ENCODE results near the gene PDX1.

PDX1 gene

DNA sequence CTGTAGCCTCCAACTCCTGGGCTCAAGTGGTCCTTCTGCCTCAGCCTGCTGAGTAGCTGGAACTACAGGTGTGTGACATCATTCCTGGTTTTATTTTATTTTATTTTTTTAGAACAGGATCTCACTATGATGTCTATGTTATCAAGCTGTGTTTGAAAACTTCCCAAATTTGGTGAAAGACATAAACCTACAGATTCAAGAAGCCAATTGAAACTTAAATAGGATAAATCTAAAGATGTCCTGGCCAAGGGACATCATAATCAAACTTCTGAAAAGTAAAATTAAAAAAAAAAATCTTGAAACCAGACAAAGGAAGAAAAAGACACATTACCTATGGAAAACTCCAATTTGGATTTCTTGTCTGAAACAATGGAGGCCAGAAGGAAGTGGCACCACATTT is 23.1 kb upstream of the PDX1 start:
- Histone ChIP-seq H3K36me3 (ENCODE audit: insufficient read depth, low read length) (no peaks in the 10 kb centered on the region), H3K4me2 (ENCODE audit: low read length) (no peak overlapping the region), H4K20me1 (ENCODE audit: insufficient read depth, low read length) (no peaks in the 10 kb centered on the region), H3F3A (ENCODE audit: insufficient read depth, low read length) (no peaks in the 10 kb centered on the region), H3K27ac (ENCODE audit: low read depth, low read length, poor library complexity, severe bottlenecking) (no peak overlapping the region), H3K4me3 (ENCODE audit: low read depth, low read length, poor library complexity, severe bottlenecking) (no peak overlapping the region), H3K27me3 (ENCODE audit: insufficient read depth, low read length) (no peaks in the 10 kb centered on the region), H3K9ac (ENCODE audit: low read length) (no peak overlapping the region), H3K9me2 (ENCODE audit: low read depth, low read length) (no peaks in the 10 kb centered on the region), H3K79me2 (ENCODE audit: insufficient read depth, low read length) (no peaks in the 10 kb centered on the region), H3K4me1 (ENCODE audit: insufficient read depth, low read length, severe bottlenecking) (no peaks in the 10 kb centered on the region), H3K9me3 (ENCODE audit: low read length) (no peaks in the 10 kb centered on the region), H2AFZ (ENCODE audit: low read length) (no peak overlapping the region)
- no peak for TF ChIP-seq EZH2 (IDR thresholded peaks at IDR 0.05; ENCODE audit: borderline replicate concordance, low read length)
- TF ChIP-seq, protein P1, sequence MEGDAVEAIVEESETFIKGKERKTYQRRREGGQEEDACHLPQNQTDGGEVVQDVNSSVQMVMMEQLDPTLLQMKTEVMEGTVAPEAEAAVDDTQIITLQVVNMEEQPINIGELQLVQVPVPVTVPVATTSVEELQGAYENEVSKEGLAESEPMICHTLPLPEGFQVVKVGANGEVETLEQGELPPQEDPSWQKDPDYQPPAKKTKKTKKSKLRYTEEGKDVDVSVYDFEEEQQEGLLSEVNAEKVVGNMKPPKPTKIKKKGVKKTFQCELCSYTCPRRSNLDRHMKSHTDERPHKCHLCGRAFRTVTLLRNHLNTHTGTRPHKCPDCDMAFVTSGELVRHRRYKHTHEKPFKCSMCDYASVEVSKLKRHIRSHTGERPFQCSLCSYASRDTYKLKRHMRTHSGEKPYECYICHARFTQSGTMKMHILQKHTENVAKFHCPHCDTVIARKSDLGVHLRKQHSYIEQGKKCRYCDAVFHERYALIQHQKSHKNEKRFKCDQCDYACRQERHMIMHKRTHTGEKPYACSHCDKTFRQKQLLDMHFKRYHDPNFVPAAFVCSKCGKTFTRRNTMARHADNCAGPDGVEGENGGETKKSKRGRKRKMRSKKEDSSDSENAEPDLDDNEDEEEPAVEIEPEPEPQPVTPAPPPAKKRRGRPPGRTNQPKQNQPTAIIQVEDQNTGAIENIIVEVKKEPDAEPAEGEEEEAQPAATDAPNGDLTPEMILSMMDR (IDR thresholded peaks at IDR 0.05; ENCODE audit: low read length) = no peak

DNA sequence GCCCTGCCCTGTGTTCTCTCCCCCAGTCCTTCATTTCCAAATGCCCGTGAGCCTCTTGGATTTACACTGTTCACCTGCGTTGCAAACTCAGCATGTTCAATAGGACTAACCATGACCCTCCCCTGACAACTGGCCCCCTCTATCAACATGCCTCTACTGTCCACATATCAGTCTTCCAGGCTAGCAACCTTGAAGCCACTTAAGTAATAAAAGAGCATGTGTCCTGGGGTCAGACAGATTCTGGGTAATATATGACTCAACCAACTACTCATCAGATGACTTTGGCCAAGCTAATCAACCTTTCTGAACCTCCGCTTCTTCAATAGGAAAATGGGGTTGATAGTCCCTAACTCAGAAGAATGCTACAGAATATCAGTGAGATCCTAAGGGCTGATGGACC is 15.1 kb upstream of the PDX1 start:
- no peak overlapping the region for H2AFZ ChIP-seq (ENCODE audit: low read length)
- H3F3A ChIP-seq (ENCODE audit: insufficient read depth, low read length) = no peaks in the 10 kb centered on the region
- H3K9me2 ChIP-seq (ENCODE audit: low read depth, low read length) = no peaks in the 10 kb centered on the region
- TF ChIP-seq, protein P1 (IDR thresholded peaks at IDR 0.05; ENCODE audit: low read length) = no peak
- TF ChIP-seq EZH2 (IDR thresholded peaks at IDR 0.05; ENCODE audit: borderline replicate concordance, low read length) = no peak
- no peak overlapping the region for H3K4me2 ChIP-seq (ENCODE audit: low read length)
- H3K4me3 ChIP-seq (ENCODE audit: low read depth, low read length, poor library complexity, severe bottlenecking) = no peak overlapping the region
- H3K27me3 ChIP-seq (ENCODE audit: insufficient read depth, low read length) = peaks cover 6% of the 10 kb centered on the region; the same call in 1 of the 2 replicates
- no peaks in the 10 kb centered on the region for H3K4me1 ChIP-seq (ENCODE audit: insufficient read depth, low read length, severe bottlenecking)
- no peaks in the 10 kb centered on the region for H4K20me1 ChIP-seq (ENCODE audit: insufficient read depth, low read length)
- no peak overlapping the region for H3K27ac ChIP-seq (ENCODE audit: low read depth, low read length, poor library complexity, severe bottlenecking)
- H3K79me2 ChIP-seq (ENCODE audit: insufficient read depth, low read length) = no peaks in the 10 kb centered on the region
- no peaks in the 10 kb centered on the region for H3K36me3 ChIP-seq (ENCODE audit: insufficient read depth, low read length)
- no peak overlapping the region for H3K9ac ChIP-seq (ENCODE audit: low read length)
- no peaks in the 10 kb centered on the region for H3K9me3 ChIP-seq (ENCODE audit: low read length)

DNA sequence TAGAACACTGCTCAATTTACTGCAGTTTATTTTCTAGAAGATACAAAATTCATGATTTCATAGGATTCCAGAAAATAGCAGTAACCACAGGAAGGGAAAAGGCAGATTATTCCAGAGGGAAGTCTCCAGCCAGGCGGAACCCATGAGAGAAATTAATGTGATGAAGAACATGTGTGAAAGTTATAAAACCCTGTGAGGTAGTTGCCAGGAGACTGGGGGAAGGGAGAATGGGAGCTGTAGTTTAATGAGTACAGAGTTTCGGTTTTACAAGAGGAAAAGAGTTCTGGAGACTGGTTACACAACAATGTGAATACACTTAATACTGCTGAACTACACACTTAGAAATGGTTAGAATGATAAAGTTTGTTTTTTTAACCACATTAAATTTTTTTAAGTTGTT is 14.2 kb upstream of the PDX1 start:
- H3K27ac ChIP-seq (ENCODE audit: low read depth, low read length, poor library complexity, severe bottlenecking) = no peak overlapping the region
- no peaks in the 10 kb centered on the region for H3K79me2 ChIP-seq (ENCODE audit: insufficient read depth, low read length)

More for the DNA sequence above, 14.2 kb upstream of the PDX1 start:
- Histone ChIP-seq H3K9ac (ENCODE audit: low read length) (no peak overlapping the region), H3K9me2 (ENCODE audit: low read depth, low read length) (no peaks in the 10 kb centered on the region), H3K36me3 (ENCODE audit: insufficient read depth, low read length) (no peaks in the 10 kb centered on the region), H2AFZ (ENCODE audit: low read length) (no peak overlapping the region), H3F3A (ENCODE audit: insufficient read depth, low read length) (no peaks in the 10 kb centered on the region), H3K9me3 (ENCODE audit: low read length) (no peaks in the 10 kb centered on the region), H3K4me3 (ENCODE audit: low read depth, low read length, poor library complexity, severe bottlenecking) (no peak overlapping the region), H3K4me2 (ENCODE audit: low read length) (no peak overlapping the region), H3K4me1 (ENCODE audit: insufficient read depth, low read length, severe bottlenecking) (no peaks in the 10 kb centered on the region), H3K27me3 (ENCODE audit: insufficient read depth, low read length) (peaks cover 6% of the 10 kb centered on the region; the same call in 1 of the 2 replicates), H4K20me1 (ENCODE audit: insufficient read depth, low read length) (no peaks in the 10 kb centered on the region)
- TF ChIP-seq, protein P1 (IDR thresholded peaks at IDR 0.05; ENCODE audit: low read length) = no peak
- no peak for TF ChIP-seq EZH2 (IDR thresholded peaks at IDR 0.05; ENCODE audit: borderline replicate concordance, low read length)
